ENCODE data around the gene ABHD10.

GRCh38 chr3:111967068-111967467 is 11.8 kb upstream of the ABHD10 start:
- TF ChIP-seq EZH2 (IDR thresholded peaks at IDR 0.05): no peak
- TF ChIP-seq FOXP2 (optimal IDR thresholded peaks at IDR 0.05; ENCODE audit: control extremely low read depth, extremely low read length, insufficient read depth): no peak

Data from SK-N-MC (cell line).